HCT116 (cell line): ENCODE measurements around the gene ACSL3. TPM values are rescaled to one million over a fixed set of nuclear protein-coding genes. Genes with fewer than 3 reads are reported as not detected.

Experiments used
- ATAC-seq: fragments of 200-7000 bp; cut with Tn5 transposase; 2 replicates; pipeline ENCODE4 v1.9.1; 2020; ENCODE audit warnings: mild to moderate bottlenecking, moderate library complexity
- BruUV-seq: library from RNA; stranded (reverse); fragments of 400-500 nt; replicated peaks from 2 replicates; lab custom pipeline; 2021; lab: Mats Ljungman, UMichigan
- CTCF ChIA-PET: fragments of 300-600 bp; sonication (Branson Sonifier 250); formaldehyde crosslinking; loops from one replicate; lab custom pipeline; 2021; ENCODE audit warnings: antibody characterized with exemption; lab: Charles Lee
- POLR2A ChIA-PET: fragments of 300-600, 350-600 bp; sonication (Branson Sonifier 250); formaldehyde crosslinking; loops from one replicate; lab custom pipeline; 2021; ENCODE audit warnings: antibody characterized with exemption; lab: Charles Lee
- RAD21 ChIA-PET, 2 experiments: fragments of 300-600 bp; sonication (Branson Sonifier 250); formaldehyde crosslinking; loops; one replicate each; lab custom pipeline; 2023; ENCODE audit warnings: low total read pairs in 2 of 2; ENCODE audit not compliant: uncharacterized antibody in 2 of 2, unreplicated experiment in 2 of 2, low non-redundant PET in 1 of 2; lab: Charles Lee
- DNase-seq: peaks from one replicate; pipeline ENCODE4 v3.0.0-alpha.2; 2010; ENCODE audit warnings: low read depth, low spot score
- H2AFZ ChIP-seq: fragments of 200-600 bp; shearing (Covaris generic), sonication (generic); 2 replicates; pipeline ENCODE4 v1.6.1; 2017; ENCODE audit warnings: low read depth, mixed run types, mixed read lengths, antibody characterized with exemption, low read length; ENCODE audit not compliant: poor library complexity, severe bottlenecking
- H3K27ac ChIP-seq: 2 replicates; pipeline ENCODE4 v1.5.1; 2012; ENCODE audit warnings: low read depth, low read length
- H3K27me3 ChIP-seq: fragments of 200-600 bp; sonication (generic); 2 replicates; pipeline ENCODE4 v1.6.1; 2016; ENCODE audit warnings: mixed run types, low read length, mixed read lengths; ENCODE audit not compliant: insufficient read depth
- H3K36me3 ChIP-seq, 2 experiments: fragments of 200-500 bp in 1 of 2; fragments of 200-600 bp in 1 of 2; sonication (Bioruptor generic) in 1 of 2; sonication (generic) in 1 of 2; 2 replicates each; pipeline versions ENCODE4 v1.5.1 to v1.6.1; 2014 to 2016; ENCODE audit warnings: low read length in 2 of 2, inconsistent platforms in 1 of 2, mixed read lengths in 1 of 2, mixed run types in 1 of 2; ENCODE audit not compliant: insufficient read depth in 2 of 2, control insufficient read depth in 1 of 2
- H3K4me1 ChIP-seq, 2 experiments: fragments of 200-600 bp in 1 of 2; sonication (generic) in 1 of 2; 2 replicates each; pipeline versions ENCODE4 v1.5.1 to v1.6.1; 2012 to 2017; ENCODE audit warnings: low read length in 2 of 2, inconsistent platforms in 1 of 2, mild to moderate bottlenecking in 1 of 2, mixed read lengths in 1 of 2, mixed run types in 1 of 2, moderate library complexity in 1 of 2; ENCODE audit not compliant: insufficient read depth in 2 of 2, control insufficient read depth in 1 of 2
- H3K4me2 ChIP-seq: fragments of 200-600 bp; sonication (generic); 2 replicates; pipeline ENCODE4 v1.6.1; 2017; ENCODE audit warnings: mixed run types, low read length, mixed read lengths
- H3K4me3 ChIP-seq, 2 experiments: fragments of 200-600 bp in 1 of 2; sonication (generic) in 1 of 2; replicated peaks in 1 of 2; 2 replicates each; pipeline ENCODE4 v1.5.1; 2011 to 2016; ENCODE audit warnings: low read length in 2 of 2, control low read depth in 1 of 2, low read depth in 1 of 2, mild to moderate bottlenecking in 1 of 2, mixed read lengths in 1 of 2, mixed run types in 1 of 2
- H3K79me2 ChIP-seq: fragments of 200-600 bp; sonication (generic); 2 replicates; pipeline ENCODE4 v1.6.1; 2017; ENCODE audit warnings: mild to moderate bottlenecking, mixed run types, low read length, moderate library complexity, mixed read lengths; ENCODE audit not compliant: insufficient read depth
- H3K9ac ChIP-seq: fragments of 200-600 bp; sonication (generic); 2 replicates; pipeline ENCODE4 v1.6.1; 2016; ENCODE audit warnings: low read length, mixed read lengths
- H3K9me2 ChIP-seq: fragments of 200-600 bp; sonication (generic), shearing (Covaris generic); 2 replicates; pipeline ENCODE4 v1.6.1; 2017; ENCODE audit warnings: mixed run types, mild to moderate bottlenecking, moderate library complexity; ENCODE audit not compliant: insufficient read depth
- H3K9me3 ChIP-seq, 2 experiments: fragments of 200-500 bp in 1 of 2; fragments of 200-600 bp in 1 of 2; sonication (Bioruptor generic) in 1 of 2; sonication (generic) in 1 of 2; 2 replicates each; pipeline ENCODE4 v1.6.1; 2014 to 2017; ENCODE audit warnings: low read length in 2 of 2, mixed read lengths in 2 of 2, inconsistent platforms in 1 of 2, low read depth in 1 of 2, mild to moderate bottlenecking in 1 of 2, mixed run types in 1 of 2, moderate library complexity in 1 of 2; ENCODE audit not compliant: control insufficient read depth in 1 of 2, insufficient read depth in 1 of 2
- H4K20me1 ChIP-seq: fragments of 200-600 bp; sonication (generic), shearing (Covaris generic); 2 replicates; pipeline ENCODE4 v1.6.1; 2017; ENCODE audit warnings: mixed run types, mild to moderate bottlenecking, moderate library complexity; ENCODE audit not compliant: insufficient read depth
- CEBPB ChIP-seq: IDR thresholded peaks from 2 replicates; pipeline ENCODE4 v1.6.1; 2012; ENCODE audit warnings: low read depth
- EGR1 ChIP-seq: IDR thresholded peaks from 2 replicates; pipeline ENCODE4 v1.6.1; 2012; ENCODE audit warnings: low read depth
- EZH2 ChIP-seq: fragments of 200-600 bp; sonication (generic); IDR thresholded peaks from 2 replicates; pipeline ENCODE4 v1.6.1; 2017; ENCODE audit warnings: antibody characterized with exemption, mixed run types
- EZH2phosphoT487 ChIP-seq: fragments of 200-600 bp; IDR thresholded peaks from 2 replicates; pipeline ENCODE4 v1.6.1; 2018; ENCODE audit warnings: antibody characterized with exemption, borderline replicate concordance
- POLR2A ChIP-seq: IDR thresholded peaks from 2 replicates; pipeline ENCODE4 v1.7.0; 2011; ENCODE audit warnings: borderline replicate concordance; ENCODE audit not compliant: insufficient read depth, insufficient read length; ENCODE audit errors: extremely low read depth
- RAD21 ChIP-seq: IDR thresholded peaks from 2 replicates; pipeline ENCODE4 v1.6.1; 2012; ENCODE audit warnings: low read depth, mild to moderate bottlenecking
- SIN3A ChIP-seq: IDR thresholded peaks from 2 replicates; pipeline ENCODE4 v1.6.1; 2012; ENCODE audit warnings: low read depth
- SP1 ChIP-seq: IDR thresholded peaks from 2 replicates; pipeline ENCODE4 v1.6.1; 2012; ENCODE audit warnings: low read depth
- TCF7L2 ChIP-seq: IDR thresholded peaks from 2 replicates; pipeline ENCODE4 v1.7.0; 2011; ENCODE audit warnings: borderline replicate concordance, inconsistent platforms; ENCODE audit not compliant: insufficient read depth, insufficient read length; ENCODE audit errors: extremely low read depth
- ZBTB33 ChIP-seq: IDR thresholded peaks from 2 replicates; pipeline ENCODE4 v1.6.1; 2011; ENCODE audit warnings: mild to moderate bottlenecking, low read length, moderate library complexity; ENCODE audit not compliant: insufficient replicate concordance; ENCODE audit errors: extremely low read depth
- ZFX ChIP-seq: fragments of 450-650 bp; IDR thresholded peaks from 2 replicates; pipeline ENCODE4 v1.6.1; 2017
- intact Hi-C: fragments of 100-400 bp; cut with micrococcal nuclease; formaldehyde crosslinking; loops from 2 replicates; pipeline ENCODE4 v1.10.0; 2022
- total RNA-seq: library from RNA; stranded (reverse); gene quantifications from one replicate; pipeline ENCODE4 v1.2.1, GENCODE V29; 2021; ENCODE audit not compliant: unreplicated experiment

The ACSL3 gene
- total RNA-seq, 1 experiment from 2014 or later = 142 TPM

- peaks cover 0 to 4% of the 10 kb centered on the region in 2 experiments; a peak in 1 of 4 replicates for H3K4me1 ChIP-seq
- no peak overlapping the region for H3K4me2 ChIP-seq
- ChIA-PET RAD21 (no interaction called here), POLR2A (no interaction called here), CTCF (interaction anchor here (1.2 to 1.6 kb wide), 2 partner anchors 11 to 118 kb away, joined by 4 to 5 read pairs; no protein-coding TSS in a partner anchor)
- DNase-seq (no peak), ATAC-seq (no peak)
- TF ChIP-seq EZH2 (no peak), ZFX (no peak), SP1 (no peak), CEBPB (no peak)
- no peak overlapping the region for H3K4me3 ChIP-seq
- no peak overlapping the region for H2AFZ ChIP-seq
- H3K9me2 ChIP-seq = no peaks in the 10 kb centered on the region
- no peaks in the 10 kb centered on the region for H3K27me3 ChIP-seq
- H3K9me3 ChIP-seq = peaks cover 3 to 4% of the 10 kb centered on the region in 2 experiments; a peak in 2 of 4 replicates
- no peaks in the 10 kb centered on the region for H3K79me2 ChIP-seq
- no TSS peak for BruUV-seq
- intact Hi-C loops = no loop called here
- no peak overlapping the region for H3K9ac ChIP-seq
- no peak overlapping the region for H3K27ac ChIP-seq
- no peaks in the 10 kb centered on the region for H4K20me1 ChIP-seq
- no peaks in the 10 kb centered on the region for H3K36me3 ChIP-seq
Measured at GRCh38 chr2:222982909-222983265, 122.1 kb downstream of the ACSL3 start.

- no peak overlapping the region for H3K4me3 ChIP-seq
Measured at GRCh38 chr2:222984908-222985307, 124.1 kb downstream of the ACSL3 start.

More at GRCh38 chr2:222984908-222985307, 124.1 kb downstream of the ACSL3 start:
- ATAC-seq (no peak), DNase-seq (no peak)
- Histone ChIP-seq H3K4me1 (peaks cover 0 to 4% of the 10 kb centered on the region in 2 experiments; a peak in 1 of 4 replicates), H3K9ac (no peak overlapping the region), H3K27me3 (no peaks in the 10 kb centered on the region), H3K79me2 (no peaks in the 10 kb centered on the region), H3K36me3 (no peaks in the 10 kb centered on the region), H3K9me3 (peaks cover 3 to 4% of the 10 kb centered on the region in 2 experiments; a peak in 2 of 4 replicates), H4K20me1 (no peaks in the 10 kb centered on the region), H3K27ac (no peak overlapping the region), H3K4me2 (no peak overlapping the region), H2AFZ (no peak overlapping the region), H3K9me2 (no peaks in the 10 kb centered on the region)
- ChIA-PET CTCF (no interaction called here), POLR2A (no interaction called here), RAD21 (no interaction called here)
- no peak for TF ChIP-seq ZBTB33
- TF ChIP-seq EZH2 = no peak
- no peak for TF ChIP-seq EZH2phosphoT487
- TF ChIP-seq EGR1 = no peak
- no peak for TF ChIP-seq SIN3A
- TF ChIP-seq RAD21 = no peak
- no peak for TF ChIP-seq POLR2A
- no peak for TF ChIP-seq TCF7L2
- BruUV-seq = no TSS peak
- intact Hi-C loops = no loop called here
